Mesenchymal stem cell (in vitro differentiated cells and primary cell): ENCODE measurements around the gene ELAPOR2.
A peak's percentile ranks its signal among the peaks of the same experiment; 100 is the strongest.

Experiments used
- DNase-seq: peaks from one replicate; pipeline ENCODE4 v3.0.0-alpha.2; 2013
- H2AFZ ChIP-seq: one replicate; pipeline ENCODE4 v1.6.1; 2013; ENCODE audit warnings: low read depth, mild to moderate bottlenecking, control low read depth, inconsistent platforms, low read length, moderate library complexity
- H2AK5ac ChIP-seq: 2 replicates; pipeline ENCODE4 v1.6.1; 2013; ENCODE audit warnings: low read length, moderate library complexity, mild to moderate bottlenecking, inconsistent platforms; ENCODE audit not compliant: severe bottlenecking
- H2BK120ac ChIP-seq: one replicate; pipeline ENCODE4 v1.6.1; 2013; ENCODE audit warnings: low read depth, mild to moderate bottlenecking, inconsistent platforms, low read length, moderate library complexity
- H2BK12ac ChIP-seq, 2 experiments: one replicate each; pipeline ENCODE4 v1.6.1; 2013; ENCODE audit warnings: inconsistent platforms in 2 of 2, low read length in 2 of 2, mild to moderate bottlenecking in 2 of 2, moderate library complexity in 2 of 2, control low read depth in 1 of 2
- H2BK15ac ChIP-seq: one replicate; pipeline ENCODE4 v1.6.1; 2013; ENCODE audit warnings: mild to moderate bottlenecking, low read depth, inconsistent platforms; ENCODE audit not compliant: poor library complexity, severe bottlenecking
- H2BK5ac ChIP-seq: 2 replicates; pipeline ENCODE4 v1.6.1; 2013; ENCODE audit warnings: low read depth, mild to moderate bottlenecking, low read length, control low read depth, inconsistent platforms; ENCODE audit not compliant: poor library complexity, severe bottlenecking
- H3K14ac ChIP-seq, 2 experiments: one replicate each; pipeline ENCODE4 v1.6.1; 2013; ENCODE audit warnings: inconsistent platforms in 2 of 2, low read length in 2 of 2, control low read depth in 1 of 2, mild to moderate bottlenecking in 1 of 2, moderate library complexity in 1 of 2
- H3K18ac ChIP-seq, 2 experiments: one replicate each; pipeline ENCODE4 v1.6.1; 2013; ENCODE audit warnings: inconsistent platforms in 2 of 2, low read length in 2 of 2, control low read depth in 1 of 2, low read depth in 1 of 2, mild to moderate bottlenecking in 1 of 2
- H3K23ac ChIP-seq, 2 experiments: one replicate each; pipeline ENCODE4 v1.6.1; 2013; ENCODE audit warnings: inconsistent platforms in 2 of 2, low read length in 2 of 2, mild to moderate bottlenecking in 2 of 2, moderate library complexity in 2 of 2, control low read depth in 1 of 2
- H3K27ac ChIP-seq: 2 replicates; pipeline ENCODE4 v1.5.1; 2013; ENCODE audit warnings: mild to moderate bottlenecking, moderate library complexity, low read length, control low read depth, inconsistent platforms; ENCODE audit not compliant: poor library complexity, severe bottlenecking
- H3K27me3 ChIP-seq, 2 experiments: 2 replicates each; pipeline versions ENCODE4 v1.6.1 to v1.7.0; 2013; ENCODE audit warnings: low read length in 2 of 2, mild to moderate bottlenecking in 2 of 2, moderate library complexity in 2 of 2, control low read depth in 1 of 2, inconsistent platforms in 1 of 2; ENCODE audit not compliant: control insufficient read depth in 1 of 2, insufficient read depth in 1 of 2
- H3K36me3 ChIP-seq, 2 experiments: 2 replicates each; pipeline versions ENCODE4 v1.6.1 to v1.7.0; 2013; ENCODE audit warnings: low read length in 2 of 2, control low read depth in 1 of 2, inconsistent platforms in 1 of 2, low read depth in 1 of 2, mild to moderate bottlenecking in 1 of 2; ENCODE audit not compliant: insufficient read depth in 2 of 2, control insufficient read depth in 1 of 2
- H3K4ac ChIP-seq, 2 experiments: one replicate each; pipeline ENCODE4 v1.6.1; 2013; ENCODE audit warnings: inconsistent platforms in 2 of 2, low read length in 2 of 2, mild to moderate bottlenecking in 2 of 2, moderate library complexity in 2 of 2, control low read depth in 1 of 2, low read depth in 1 of 2
- H3K4me1 ChIP-seq: 2 replicates; pipeline ENCODE4 v1.6.1; 2013; ENCODE audit warnings: low read depth, low read length, control low read depth; ENCODE audit not compliant: control insufficient read depth, insufficient read depth
- H3K4me2 ChIP-seq: 2 replicates; pipeline ENCODE4 v1.6.1; 2013; ENCODE audit warnings: low read length, mild to moderate bottlenecking, inconsistent platforms; ENCODE audit not compliant: poor library complexity, severe bottlenecking
- H3K4me3 ChIP-seq, 2 experiments: 2 replicates each; pipeline versions ENCODE4 v1.5.1 to v1.7.0; 2013; ENCODE audit warnings: low read length in 2 of 2, mild to moderate bottlenecking in 2 of 2, control low read depth in 1 of 2, low read depth in 1 of 2; ENCODE audit not compliant: insufficient read depth in 1 of 2
- H3K79me1 ChIP-seq: replicated peaks from 2 replicates; pipeline ENCODE4 v1.6.1; 2013; ENCODE audit warnings: mild to moderate bottlenecking, control low read depth, low read length, inconsistent platforms; ENCODE audit not compliant: poor library complexity, severe bottlenecking
- H3K9ac ChIP-seq: 2 replicates; pipeline ENCODE4 v1.7.0; 2013; ENCODE audit warnings: mild to moderate bottlenecking, low read length, moderate library complexity
- H3K9me3 ChIP-seq: 2 replicates; pipeline ENCODE4 v1.7.0; 2013; ENCODE audit warnings: mild to moderate bottlenecking, low read length; ENCODE audit not compliant: control insufficient read depth
- H4K8ac ChIP-seq: one replicate; pipeline ENCODE4 v1.6.1; 2013; ENCODE audit warnings: inconsistent platforms, mild to moderate bottlenecking, low read length, moderate library complexity
- H4K91ac ChIP-seq: one replicate; pipeline ENCODE4 v1.6.1; 2013; ENCODE audit warnings: mild to moderate bottlenecking, low read length, inconsistent platforms
- WGBS: methylation state at CpG from one replicate; pipeline ENCODE4 v1.1.7; 2013; ENCODE audit warnings: mixed read lengths; 5-methylcytosine and 5-hydroxymethylcytosine counted together

ELAPOR2 gene

DNA sequence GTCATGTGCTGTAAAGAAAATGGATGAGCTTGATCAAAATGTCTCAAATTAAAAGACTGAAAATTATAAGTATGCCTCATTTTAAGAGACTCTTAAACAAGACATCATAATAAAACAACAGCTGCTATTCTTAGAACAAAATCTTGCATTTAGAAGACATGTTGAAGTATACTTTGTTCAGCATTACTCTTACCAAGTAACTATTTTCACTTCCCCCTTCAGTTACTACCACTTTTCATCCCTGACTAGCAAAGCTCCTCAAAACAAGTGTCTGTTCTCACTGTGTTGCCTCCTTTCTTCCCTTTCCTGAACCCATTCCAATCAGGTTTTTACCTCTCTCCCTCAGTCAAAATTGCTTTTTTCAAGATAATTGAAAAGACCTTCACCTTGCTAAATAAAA lies 31.6 kb downstream of the ELAPOR2 start:
- Histone ChIP-seq H3K36me3 (no peaks in the 10 kb centered on the region), H2AK5ac (no peak overlapping the region), H3K79me1 (no peaks in the 10 kb centered on the region), H3K4me3 (no peak overlapping the region), H3K4ac (no peak overlapping the region), H3K27me3 (no peaks in the 10 kb centered on the region), H2BK120ac (no peak overlapping the region), H4K91ac (no peak overlapping the region), H2AFZ (no peak overlapping the region), H3K4me1 (no peaks in the 10 kb centered on the region), H3K18ac (no peak overlapping the region), H2BK12ac (no peak overlapping the region), H2BK15ac (no peak overlapping the region), H3K14ac (no peak overlapping the region), H2BK5ac (no peak overlapping the region), H3K27ac (no peak overlapping the region), H4K8ac (no peak overlapping the region), H3K23ac (no peak overlapping the region), H3K9me3 (no peaks in the 10 kb centered on the region), H3K4me2 (no peak overlapping the region), H3K9ac (no peak overlapping the region)
- DNase-seq: no peak

DNA sequence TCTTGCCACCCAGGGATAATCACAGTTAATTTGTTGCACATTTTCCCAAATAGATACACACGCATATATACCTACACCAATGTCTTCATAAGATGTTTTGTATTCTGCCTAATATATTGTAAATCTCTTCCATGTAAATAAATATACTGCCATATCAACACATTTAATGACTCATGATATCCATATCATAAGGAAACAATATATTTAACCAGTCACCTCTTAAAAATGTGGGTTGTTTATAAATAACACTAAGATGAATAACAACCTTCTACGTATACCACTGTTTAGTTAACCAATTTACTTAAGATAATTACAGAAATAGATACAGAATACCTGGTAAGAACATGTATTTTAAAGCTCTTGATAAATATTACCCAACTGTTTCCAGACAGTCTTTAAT lies 38.2 kb downstream of the ELAPOR2 start:
- Histone ChIP-seq H2AFZ (no peak overlapping the region), H2BK5ac (no peak overlapping the region), H3K27ac (no peak overlapping the region), H3K23ac (no peak overlapping the region), H2BK12ac (no peak overlapping the region), H2BK120ac (no peak overlapping the region), H3K36me3 (no peaks in the 10 kb centered on the region), H2AK5ac (no peak overlapping the region), H3K79me1 (no peaks in the 10 kb centered on the region), H3K4me2 (no peak overlapping the region), H3K4ac (no peak overlapping the region), H2BK15ac (no peak overlapping the region), H3K9me3 (no peaks in the 10 kb centered on the region), H4K91ac (no peak overlapping the region), H3K9ac (no peak overlapping the region), H3K4me3 (no peak overlapping the region), H3K27me3 (no peaks in the 10 kb centered on the region), H3K14ac (no peak overlapping the region), H3K4me1 (no peaks in the 10 kb centered on the region), H3K18ac (no peak overlapping the region), H4K8ac (no peak overlapping the region)
- DNase-seq: peak; percentile 14
- 67% methylated on average over 1 of the region's 2 CpGs for WGBS

DNA sequence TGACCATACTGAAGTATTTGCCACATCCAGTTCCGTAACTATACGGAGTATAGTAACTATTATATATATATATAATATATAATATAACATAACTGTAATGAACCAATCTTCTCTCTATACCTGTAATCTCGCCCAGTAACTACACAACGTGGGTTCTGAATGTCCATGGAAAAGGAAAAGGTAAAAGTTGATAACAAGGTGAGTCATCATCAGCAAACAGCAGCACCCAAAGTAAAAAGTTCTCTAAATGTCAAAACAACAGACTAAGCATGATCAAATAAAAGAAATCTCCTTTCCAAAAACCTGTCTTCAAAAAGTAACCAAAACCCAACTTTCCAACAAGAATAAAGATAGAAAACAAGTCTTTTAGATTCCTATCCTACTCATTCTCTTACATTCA lies 42.8 kb downstream of the ELAPOR2 start:
- no peak overlapping the region for H2BK5ac ChIP-seq
- H3K4ac ChIP-seq: no peak overlapping the region
- H3K4me2 ChIP-seq: no peak overlapping the region
- H3K14ac ChIP-seq: no peak overlapping the region
- WGBS: no CpG with 5 or more reads among the region's 4 CpGs
- H3K4me3 ChIP-seq: no peak overlapping the region
- no peak overlapping the region for H3K23ac ChIP-seq
- H4K91ac ChIP-seq: no peak overlapping the region
- H2AK5ac ChIP-seq: no peak overlapping the region
- no peak overlapping the region for H2BK120ac ChIP-seq
- H3K9ac ChIP-seq: no peak overlapping the region
- DNase-seq: no peak
- H3K36me3 ChIP-seq: no peaks in the 10 kb centered on the region
- H3K79me1 ChIP-seq: no peaks in the 10 kb centered on the region
- H3K4me1 ChIP-seq: no peaks in the 10 kb centered on the region
- H3K9me3 ChIP-seq: no peaks in the 10 kb centered on the region
- no peaks in the 10 kb centered on the region for H3K27me3 ChIP-seq
- no peak overlapping the region for H2BK15ac ChIP-seq
- no peak overlapping the region for H2BK12ac ChIP-seq
- H3K27ac ChIP-seq: no peak overlapping the region
- H4K8ac ChIP-seq: no peak overlapping the region
- no peak overlapping the region for H2AFZ ChIP-seq
- H3K18ac ChIP-seq: no peak overlapping the region

DNA sequence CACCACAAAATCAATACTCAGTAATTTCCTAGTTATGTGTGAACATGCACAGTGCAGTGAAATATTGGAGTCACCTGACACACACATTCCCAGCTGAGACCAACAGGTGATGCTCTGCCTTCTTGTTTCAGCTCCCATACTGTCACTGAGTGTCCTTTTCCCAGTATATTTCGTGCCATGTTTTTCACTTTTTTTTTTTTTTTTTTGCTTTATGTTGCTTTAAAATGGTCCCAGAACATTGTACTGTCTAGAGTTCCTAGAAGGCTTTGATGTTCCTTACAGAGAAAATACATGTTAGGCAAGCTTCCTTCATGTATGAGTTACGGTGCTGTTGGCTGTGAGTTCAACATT lies 45.6 kb downstream of the ELAPOR2 start:
- DNase-seq: no peak
- no peak overlapping the region for H2BK5ac ChIP-seq
- no peak overlapping the region for H3K23ac ChIP-seq
- no peak overlapping the region for H2AFZ ChIP-seq
- no peak overlapping the region for H3K4me2 ChIP-seq
- no peak overlapping the region for H4K91ac ChIP-seq
- H3K4me1 ChIP-seq: no peaks in the 10 kb centered on the region
- no peaks in the 10 kb centered on the region for H3K36me3 ChIP-seq
- H2AK5ac ChIP-seq: no peak overlapping the region
- no peaks in the 10 kb centered on the region for H3K9me3 ChIP-seq
- no peak overlapping the region for H3K4me3 ChIP-seq
- no peak overlapping the region for H3K9ac ChIP-seq
- no peak overlapping the region for H2BK120ac ChIP-seq
- H3K14ac ChIP-seq: no peak overlapping the region
- H3K18ac ChIP-seq: no peak overlapping the region
- H3K27me3 ChIP-seq: no peaks in the 10 kb centered on the region
- no peak overlapping the region for H2BK15ac ChIP-seq
- no peak overlapping the region for H3K27ac ChIP-seq
- no peaks in the 10 kb centered on the region for H3K79me1 ChIP-seq
- no CpG with 5 or more reads among the region's 2 CpGs for WGBS
- no peak overlapping the region for H4K8ac ChIP-seq
- no peak overlapping the region for H3K4ac ChIP-seq
- no peak overlapping the region for H2BK12ac ChIP-seq
